HEK293 (cell line): ENCODE results near the gene CHN2.

ENCODE experiments used
- CTCF ChIA-PET: fragments of 350-600 bp; formaldehyde crosslinking; extraction: SDS; loops from one replicate; lab custom pipeline; 2021; ENCODE audit warnings: antibody characterized with exemption; lab: Yijun Ruan, JAX
- POLR2A ChIA-PET: fragments of 300-600 bp; formaldehyde crosslinking; extraction: SDS; loops from one replicate; lab custom pipeline; 2020; ENCODE audit warnings: antibody characterized with exemption, inconsistent platforms; lab: Yijun Ruan, JAX
- H3K27ac ChIP-seq: fragments of 200-500 bp; sonication (Bioruptor generic); 2 replicates; pipeline ENCODE4 v1.5.1; 2014; ENCODE audit warnings: low read depth, low read length, control low read depth, inconsistent platforms; ENCODE audit errors: extremely low read depth
- H3K36me3 ChIP-seq, 2 experiments: fragments of 200-500 bp in 1 of 2; sonication (Bioruptor generic) in 1 of 2; 1 replicate in 1 of 2; 2 replicates in 1 of 2; pipeline ENCODE4 v1.5.1; 2014 to 2017; ENCODE audit warnings: inconsistent platforms in 2 of 2, low read length in 2 of 2; ENCODE audit not compliant: control insufficient read depth in 2 of 2, insufficient read depth in 1 of 2
- H3K4me1 ChIP-seq: fragments of 200-500 bp; sonication (Bioruptor generic); 2 replicates; pipeline ENCODE4 v1.5.1; 2014; ENCODE audit warnings: mild to moderate bottlenecking, low read length, inconsistent platforms; ENCODE audit not compliant: control insufficient read depth, insufficient read depth
- H3K4me3 ChIP-seq: 2 replicates; pipeline ENCODE4 v1.5.1; 2011; ENCODE audit warnings: low read depth, mild to moderate bottlenecking, control low read depth, low read length, moderate library complexity
- H3K9me3 ChIP-seq: fragments of 200-500 bp; sonication (Bioruptor generic); 2 replicates; pipeline ENCODE4 v1.5.1; 2014; ENCODE audit warnings: low read depth, low read length, inconsistent platforms; ENCODE audit not compliant: control insufficient read depth, insufficient read depth
- SP7 ChIP-seq: fragments of 450-650 bp; formaldehyde crosslinking; IDR thresholded peaks from 2 replicates; pipeline ENCODE4 v1.5.1; 2016; ENCODE audit warnings: missing biosample characterization, missing genetic modification characterization
- ZBTB7A ChIP-seq: fragments of 450-650 bp; formaldehyde crosslinking; IDR thresholded peaks from 2 replicates; pipeline ENCODE4 v1.5.1; 2016; ENCODE audit warnings: low read depth, missing biosample characterization, missing genetic modification characterization
- ZFP3 ChIP-seq: fragments of 450-650 bp; formaldehyde crosslinking; IDR thresholded peaks from 2 replicates; pipeline ENCODE4 v1.5.1; 2016; ENCODE audit warnings: low read depth, missing biosample characterization, missing genetic modification characterization
- ZNF155 ChIP-seq: fragments of 450-650 bp; formaldehyde crosslinking; IDR thresholded peaks from 2 replicates; pipeline ENCODE4 v1.5.1; 2016; ENCODE audit warnings: missing biosample characterization, missing genetic modification characterization
- ZNF19 ChIP-seq: fragments of 450-650 bp; formaldehyde crosslinking; IDR thresholded peaks from 2 replicates; pipeline ENCODE4; 2016; ENCODE audit warnings: missing biosample characterization, missing genetic modification characterization, low read depth
- ZNF2 ChIP-seq: fragments of 450-650 bp; formaldehyde crosslinking; IDR thresholded peaks from 2 replicates; pipeline ENCODE4 v1.5.1; 2016; ENCODE audit warnings: missing biosample characterization, missing genetic modification characterization
- ZNF214 ChIP-seq: fragments of 450-650 bp; formaldehyde crosslinking; IDR thresholded peaks from 2 replicates; pipeline ENCODE4 v1.5.1; 2017; ENCODE audit warnings: missing biosample characterization, mild to moderate bottlenecking, missing genetic modification characterization, borderline replicate concordance
- ZNF274 ChIP-seq, 2 experiments: fragments of 200-500 bp in 1 of 2; fragments of 450-650 bp in 1 of 2; sonication (Bioruptor generic) in 1 of 2; formaldehyde crosslinking in 1 of 2; IDR thresholded peaks; 2 replicates each; pipeline versions ENCODE4 v1.5.1 to v1.6.1; 2014 to 2016; ENCODE audit warnings: borderline replicate concordance in 1 of 2, inconsistent platforms in 1 of 2, low read length in 1 of 2, missing biosample characterization in 1 of 2, missing genetic modification characterization in 1 of 2
- ZNF341 ChIP-seq: fragments of 450-650 bp; formaldehyde crosslinking; IDR thresholded peaks from 2 replicates; pipeline ENCODE4; 2016; ENCODE audit warnings: low read depth, missing biosample characterization, missing genetic modification characterization
- ZNF473 ChIP-seq: fragments of 450-650 bp; formaldehyde crosslinking; IDR thresholded peaks from 2 replicates; pipeline ENCODE4 v1.5.1; 2017; ENCODE audit warnings: missing biosample characterization, missing genetic modification characterization
- ZNF48 ChIP-seq: fragments of 450-650 bp; formaldehyde crosslinking; IDR thresholded peaks from 2 replicates; pipeline ENCODE4 v1.5.1; 2016; ENCODE audit warnings: missing biosample characterization, missing genetic modification characterization
- ZNF670 ChIP-seq: fragments of 450-650 bp; formaldehyde crosslinking; IDR thresholded peaks from 2 replicates; pipeline ENCODE4 v1.5.1; 2016; ENCODE audit warnings: missing biosample characterization, missing genetic modification characterization, low read depth
- ZNF747 ChIP-seq: fragments of 450-650 bp; formaldehyde crosslinking; IDR thresholded peaks from 2 replicates; pipeline ENCODE4 v1.5.1; 2016; ENCODE audit warnings: missing biosample characterization, missing genetic modification characterization
- ZSCAN16 ChIP-seq: fragments of 450-650 bp; formaldehyde crosslinking; IDR thresholded peaks from 2 replicates; pipeline ENCODE4 v1.5.1; 2016; ENCODE audit warnings: missing biosample characterization, missing genetic modification characterization
- TF ChIP-seq, protein P1 (sequence below): fragments of 450-650 bp; formaldehyde crosslinking; IDR thresholded peaks from 2 replicates; pipeline ENCODE4 v1.5.1; 2016; ENCODE audit warnings: missing biosample characterization, missing genetic modification characterization
- TF ChIP-seq, protein P2 (sequence below): fragments of 450-650 bp; formaldehyde crosslinking; IDR thresholded peaks from 2 replicates; pipeline ENCODE4 v1.5.1; 2017; ENCODE audit warnings: missing biosample characterization, missing genetic modification characterization

CHN2 gene

DNA sequence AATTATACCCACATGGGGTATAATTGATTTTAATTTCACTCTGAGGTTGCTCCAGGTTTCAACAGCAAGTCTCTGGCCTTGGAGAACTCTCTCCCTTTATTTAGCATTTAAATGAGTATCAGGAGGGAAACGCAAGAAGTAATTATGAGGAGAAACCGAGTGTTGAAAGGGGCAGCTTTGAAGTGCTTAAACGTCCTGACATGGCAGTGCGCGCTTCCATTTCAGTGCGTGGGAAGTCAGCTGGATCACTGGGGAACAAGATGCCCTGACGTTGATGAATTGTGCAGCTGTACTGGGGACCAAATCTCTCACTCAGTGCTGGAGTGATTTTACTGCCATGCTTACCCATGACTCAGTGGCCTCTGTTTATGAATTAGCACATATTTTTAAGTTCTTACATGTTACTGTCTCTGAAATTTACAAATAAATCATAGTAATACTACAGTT, 263.0 kb downstream of the CHN2 start:
- Histone ChIP-seq H3K27ac (no peak overlapping the region), H3K4me3 (no peak overlapping the region), H3K36me3 (no peaks in the 10 kb centered on the region), H3K4me1 (peaks cover 7% of the 10 kb centered on the region; the same call in 1 of the 2 replicates), H3K9me3 (no peaks in the 10 kb centered on the region)
- TF ChIP-seq SP7 (tag by site-specific recombination) (peak; percentile 69), ZNF274 (IDR thresholded peaks at IDR 0.05; ENCODE audit: low read length) (no peak), ZNF274 (tag by site-specific recombination; IDR thresholded peaks at IDR 0.05; ENCODE audit: borderline replicate concordance) (no peak)
- POLR2A ChIA-PET, result no interaction called here
- CTCF ChIA-PET, result no interaction called here

- Histone ChIP-seq H3K4me3 (no peak overlapping the region), H3K4me1 (peaks cover 7% of the 10 kb centered on the region; the same call in 1 of the 2 replicates), H3K36me3 (no peaks in the 10 kb centered on the region), H3K27ac (no peak overlapping the region), H3K9me3 (no peaks in the 10 kb centered on the region)
- TF ChIP-seq ZNF2 (no peak), ZNF747 (no peak), ZNF341 (no peak), ZNF155 (tag by site-specific recombination) (no peak), ZSCAN16 (tag by site-specific recombination) (no peak), ZNF48 (tag by site-specific recombination) (no peak), ZFP3 (tag by site-specific recombination) (no peak), ZNF19 (tag by site-specific recombination) (no peak), ZNF670 (tag by site-specific recombination) (no peak), ZBTB7A (tag by site-specific recombination) (no peak)
- TF ChIP-seq, protein P1, sequence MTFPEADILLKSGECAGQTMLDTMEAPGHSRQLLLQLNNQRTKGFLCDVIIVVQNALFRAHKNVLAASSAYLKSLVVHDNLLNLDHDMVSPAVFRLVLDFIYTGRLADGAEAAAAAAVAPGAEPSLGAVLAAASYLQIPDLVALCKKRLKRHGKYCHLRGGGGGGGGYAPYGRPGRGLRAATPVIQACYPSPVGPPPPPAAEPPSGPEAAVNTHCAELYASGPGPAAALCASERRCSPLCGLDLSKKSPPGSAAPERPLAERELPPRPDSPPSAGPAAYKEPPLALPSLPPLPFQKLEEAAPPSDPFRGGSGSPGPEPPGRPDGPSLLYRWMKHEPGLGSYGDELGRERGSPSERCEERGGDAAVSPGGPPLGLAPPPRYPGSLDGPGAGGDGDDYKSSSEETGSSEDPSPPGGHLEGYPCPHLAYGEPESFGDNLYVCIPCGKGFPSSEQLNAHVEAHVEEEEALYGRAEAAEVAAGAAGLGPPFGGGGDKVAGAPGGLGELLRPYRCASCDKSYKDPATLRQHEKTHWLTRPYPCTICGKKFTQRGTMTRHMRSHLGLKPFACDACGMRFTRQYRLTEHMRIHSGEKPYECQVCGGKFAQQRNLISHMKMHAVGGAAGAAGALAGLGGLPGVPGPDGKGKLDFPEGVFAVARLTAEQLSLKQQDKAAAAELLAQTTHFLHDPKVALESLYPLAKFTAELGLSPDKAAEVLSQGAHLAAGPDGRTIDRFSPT, result no peak
- ChIA-PET CTCF (interaction anchor here (0.6 kb wide), 2 partner anchors 259 to 1162 kb away, joined by 3 to 5 read pairs; no protein-coding TSS in a partner anchor), POLR2A (no interaction called here)
Measured at GRCh38 chr7:29458933-29459332, 264.4 kb downstream of the CHN2 start.

GRCh38 chr7:29459589-29459988, 265.0 kb downstream of the CHN2 start:
- Histone ChIP-seq H3K36me3 (no peaks in the 10 kb centered on the region), H3K27ac (no peak overlapping the region), H3K9me3 (no peaks in the 10 kb centered on the region), H3K4me3 (no peak overlapping the region), H3K4me1 (peaks cover 7% of the 10 kb centered on the region; the same call in 1 of the 2 replicates)
- TF ChIP-seq, protein P2, sequence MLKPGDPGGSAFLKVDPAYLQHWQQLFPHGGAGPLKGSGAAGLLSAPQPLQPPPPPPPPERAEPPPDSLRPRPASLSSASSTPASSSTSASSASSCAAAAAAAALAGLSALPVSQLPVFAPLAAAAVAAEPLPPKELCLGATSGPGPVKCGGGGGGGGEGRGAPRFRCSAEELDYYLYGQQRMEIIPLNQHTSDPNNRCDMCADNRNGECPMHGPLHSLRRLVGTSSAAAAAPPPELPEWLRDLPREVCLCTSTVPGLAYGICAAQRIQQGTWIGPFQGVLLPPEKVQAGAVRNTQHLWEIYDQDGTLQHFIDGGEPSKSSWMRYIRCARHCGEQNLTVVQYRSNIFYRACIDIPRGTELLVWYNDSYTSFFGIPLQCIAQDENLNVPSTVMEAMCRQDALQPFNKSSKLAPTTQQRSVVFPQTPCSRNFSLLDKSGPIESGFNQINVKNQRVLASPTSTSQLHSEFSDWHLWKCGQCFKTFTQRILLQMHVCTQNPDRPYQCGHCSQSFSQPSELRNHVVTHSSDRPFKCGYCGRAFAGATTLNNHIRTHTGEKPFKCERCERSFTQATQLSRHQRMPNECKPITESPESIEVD, result no peak
- TF ChIP-seq ZNF214 (tag by site-specific recombination) (no peak), ZNF473 (no peak)
- ChIA-PET POLR2A (no interaction called here), CTCF (interaction anchor here (0.6 kb wide), 1 partner anchor 1163 kb away, joined by 5 read pairs; no protein-coding TSS in a partner anchor)
